Measurements from ENCODE around the gene SLC26A9. TPM values are rescaled to one million over a fixed set of nuclear protein-coding genes. Genes with fewer than 3 reads are reported as not detected.

The SLC26A9 gene
- total and polyA plus RNA-seq, 2 experiments from 2014 or later = not detected

DNA sequence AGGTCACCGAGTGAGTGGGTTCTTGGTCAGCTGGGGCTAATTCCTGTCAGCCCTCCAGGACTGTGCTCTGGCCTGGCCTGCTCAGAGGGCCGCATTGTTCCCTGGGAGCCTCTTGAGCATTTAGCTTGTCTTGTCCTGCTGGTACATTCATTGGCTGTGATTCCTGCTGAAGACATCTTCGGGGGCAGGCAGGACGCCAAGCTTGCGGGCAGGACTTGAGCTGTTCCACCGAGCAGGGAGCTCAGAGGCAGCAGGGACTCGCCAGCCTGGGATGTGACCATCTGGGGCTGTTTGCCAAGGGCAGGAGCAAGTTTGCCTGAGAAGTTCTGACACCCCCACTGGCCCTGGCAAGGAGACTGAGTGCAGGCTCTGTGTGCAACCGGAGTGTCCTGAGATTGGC lies 7.0 kb upstream of the SLC26A9 start:
- Histone ChIP-seq H4K20me1 (replicated peaks; ENCODE audit: insufficient read depth) (no peaks in the 10 kb centered on the region), H3K4me1 (ENCODE audit: insufficient read depth) (peaks cover 3% of the 10 kb centered on the region; the same call in 1 of the 2 replicates), H3K4me2 (no peak overlapping the region), H3K27me3 (ENCODE audit: insufficient read depth) (no peaks in the 10 kb centered on the region), H2AFZ (no peak overlapping the region), H3F3A (replicated peaks; ENCODE audit: low read depth) (no peaks in the 10 kb centered on the region), H3K4me3 (no peak overlapping the region), H3K36me3 (ENCODE audit: insufficient read depth) (no peaks in the 10 kb centered on the region), H3K79me2 (replicated peaks; ENCODE audit: insufficient read depth) (no peaks in the 10 kb centered on the region), H3K27ac (ENCODE audit: low read depth) (no peak overlapping the region), H3K9me2 (ENCODE audit: insufficient read depth) (no peaks in the 10 kb centered on the region)
- peaks cover 19% of the 10 kb centered on the region; the same call in 2 of the 3 replicates for H3K4me1 Mint-ChIP-seq
- no peaks in the 10 kb centered on the region; the same call in 2 of the 3 replicates for H3K9me3 Mint-ChIP-seq
- DNase-seq (ENCODE audit: low spot score) (no peak), ATAC-seq (no peak)
- no peaks in the 10 kb centered on the region for H3K36me3 Mint-ChIP-seq (ENCODE audit: low read depth)
- H3K27ac Mint-ChIP-seq = no peak overlapping the region
- no peak overlapping the region for H3K4me3 Mint-ChIP-seq
- TF ChIP-seq CREB1 (CRISPR knock-in tag; IDR thresholded peaks at IDR 0.05; ENCODE audit: low read depth) (no peak), NANOG (IDR thresholded peaks at IDR 0.05; ENCODE audit: borderline replicate concordance) (no peak), STAT1 (IDR thresholded peaks at IDR 0.05; ENCODE audit: unreplicated experiment) (no peak), EZH2 (IDR thresholded peaks at IDR 0.05; ENCODE audit: low read depth, unreplicated experiment) (no peak), EZH2phosphoT487 (IDR thresholded peaks at IDR 0.05; ENCODE audit: unreplicated experiment) (no peak), ZNF331 (CRISPR knock-in tag; IDR thresholded peaks at IDR 0.05; ENCODE audit: low read depth) (no peak), ZNF114 (CRISPR knock-in tag; IDR thresholded peaks at IDR 0.05) (no peak), JUNB (IDR thresholded peaks at IDR 0.05; ENCODE audit: unreplicated experiment) (no peak), POLR2AphosphoS5 (IDR thresholded peaks at IDR 0.05; ENCODE audit: low read depth) (no peak)
- TF ChIP-seq, protein P1, sequence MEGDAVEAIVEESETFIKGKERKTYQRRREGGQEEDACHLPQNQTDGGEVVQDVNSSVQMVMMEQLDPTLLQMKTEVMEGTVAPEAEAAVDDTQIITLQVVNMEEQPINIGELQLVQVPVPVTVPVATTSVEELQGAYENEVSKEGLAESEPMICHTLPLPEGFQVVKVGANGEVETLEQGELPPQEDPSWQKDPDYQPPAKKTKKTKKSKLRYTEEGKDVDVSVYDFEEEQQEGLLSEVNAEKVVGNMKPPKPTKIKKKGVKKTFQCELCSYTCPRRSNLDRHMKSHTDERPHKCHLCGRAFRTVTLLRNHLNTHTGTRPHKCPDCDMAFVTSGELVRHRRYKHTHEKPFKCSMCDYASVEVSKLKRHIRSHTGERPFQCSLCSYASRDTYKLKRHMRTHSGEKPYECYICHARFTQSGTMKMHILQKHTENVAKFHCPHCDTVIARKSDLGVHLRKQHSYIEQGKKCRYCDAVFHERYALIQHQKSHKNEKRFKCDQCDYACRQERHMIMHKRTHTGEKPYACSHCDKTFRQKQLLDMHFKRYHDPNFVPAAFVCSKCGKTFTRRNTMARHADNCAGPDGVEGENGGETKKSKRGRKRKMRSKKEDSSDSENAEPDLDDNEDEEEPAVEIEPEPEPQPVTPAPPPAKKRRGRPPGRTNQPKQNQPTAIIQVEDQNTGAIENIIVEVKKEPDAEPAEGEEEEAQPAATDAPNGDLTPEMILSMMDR (conservative IDR thresholded peaks at IDR 0.05; ENCODE audit: low read depth in 2 of 2) = no peak
- TF ChIP-seq, protein P2, sequence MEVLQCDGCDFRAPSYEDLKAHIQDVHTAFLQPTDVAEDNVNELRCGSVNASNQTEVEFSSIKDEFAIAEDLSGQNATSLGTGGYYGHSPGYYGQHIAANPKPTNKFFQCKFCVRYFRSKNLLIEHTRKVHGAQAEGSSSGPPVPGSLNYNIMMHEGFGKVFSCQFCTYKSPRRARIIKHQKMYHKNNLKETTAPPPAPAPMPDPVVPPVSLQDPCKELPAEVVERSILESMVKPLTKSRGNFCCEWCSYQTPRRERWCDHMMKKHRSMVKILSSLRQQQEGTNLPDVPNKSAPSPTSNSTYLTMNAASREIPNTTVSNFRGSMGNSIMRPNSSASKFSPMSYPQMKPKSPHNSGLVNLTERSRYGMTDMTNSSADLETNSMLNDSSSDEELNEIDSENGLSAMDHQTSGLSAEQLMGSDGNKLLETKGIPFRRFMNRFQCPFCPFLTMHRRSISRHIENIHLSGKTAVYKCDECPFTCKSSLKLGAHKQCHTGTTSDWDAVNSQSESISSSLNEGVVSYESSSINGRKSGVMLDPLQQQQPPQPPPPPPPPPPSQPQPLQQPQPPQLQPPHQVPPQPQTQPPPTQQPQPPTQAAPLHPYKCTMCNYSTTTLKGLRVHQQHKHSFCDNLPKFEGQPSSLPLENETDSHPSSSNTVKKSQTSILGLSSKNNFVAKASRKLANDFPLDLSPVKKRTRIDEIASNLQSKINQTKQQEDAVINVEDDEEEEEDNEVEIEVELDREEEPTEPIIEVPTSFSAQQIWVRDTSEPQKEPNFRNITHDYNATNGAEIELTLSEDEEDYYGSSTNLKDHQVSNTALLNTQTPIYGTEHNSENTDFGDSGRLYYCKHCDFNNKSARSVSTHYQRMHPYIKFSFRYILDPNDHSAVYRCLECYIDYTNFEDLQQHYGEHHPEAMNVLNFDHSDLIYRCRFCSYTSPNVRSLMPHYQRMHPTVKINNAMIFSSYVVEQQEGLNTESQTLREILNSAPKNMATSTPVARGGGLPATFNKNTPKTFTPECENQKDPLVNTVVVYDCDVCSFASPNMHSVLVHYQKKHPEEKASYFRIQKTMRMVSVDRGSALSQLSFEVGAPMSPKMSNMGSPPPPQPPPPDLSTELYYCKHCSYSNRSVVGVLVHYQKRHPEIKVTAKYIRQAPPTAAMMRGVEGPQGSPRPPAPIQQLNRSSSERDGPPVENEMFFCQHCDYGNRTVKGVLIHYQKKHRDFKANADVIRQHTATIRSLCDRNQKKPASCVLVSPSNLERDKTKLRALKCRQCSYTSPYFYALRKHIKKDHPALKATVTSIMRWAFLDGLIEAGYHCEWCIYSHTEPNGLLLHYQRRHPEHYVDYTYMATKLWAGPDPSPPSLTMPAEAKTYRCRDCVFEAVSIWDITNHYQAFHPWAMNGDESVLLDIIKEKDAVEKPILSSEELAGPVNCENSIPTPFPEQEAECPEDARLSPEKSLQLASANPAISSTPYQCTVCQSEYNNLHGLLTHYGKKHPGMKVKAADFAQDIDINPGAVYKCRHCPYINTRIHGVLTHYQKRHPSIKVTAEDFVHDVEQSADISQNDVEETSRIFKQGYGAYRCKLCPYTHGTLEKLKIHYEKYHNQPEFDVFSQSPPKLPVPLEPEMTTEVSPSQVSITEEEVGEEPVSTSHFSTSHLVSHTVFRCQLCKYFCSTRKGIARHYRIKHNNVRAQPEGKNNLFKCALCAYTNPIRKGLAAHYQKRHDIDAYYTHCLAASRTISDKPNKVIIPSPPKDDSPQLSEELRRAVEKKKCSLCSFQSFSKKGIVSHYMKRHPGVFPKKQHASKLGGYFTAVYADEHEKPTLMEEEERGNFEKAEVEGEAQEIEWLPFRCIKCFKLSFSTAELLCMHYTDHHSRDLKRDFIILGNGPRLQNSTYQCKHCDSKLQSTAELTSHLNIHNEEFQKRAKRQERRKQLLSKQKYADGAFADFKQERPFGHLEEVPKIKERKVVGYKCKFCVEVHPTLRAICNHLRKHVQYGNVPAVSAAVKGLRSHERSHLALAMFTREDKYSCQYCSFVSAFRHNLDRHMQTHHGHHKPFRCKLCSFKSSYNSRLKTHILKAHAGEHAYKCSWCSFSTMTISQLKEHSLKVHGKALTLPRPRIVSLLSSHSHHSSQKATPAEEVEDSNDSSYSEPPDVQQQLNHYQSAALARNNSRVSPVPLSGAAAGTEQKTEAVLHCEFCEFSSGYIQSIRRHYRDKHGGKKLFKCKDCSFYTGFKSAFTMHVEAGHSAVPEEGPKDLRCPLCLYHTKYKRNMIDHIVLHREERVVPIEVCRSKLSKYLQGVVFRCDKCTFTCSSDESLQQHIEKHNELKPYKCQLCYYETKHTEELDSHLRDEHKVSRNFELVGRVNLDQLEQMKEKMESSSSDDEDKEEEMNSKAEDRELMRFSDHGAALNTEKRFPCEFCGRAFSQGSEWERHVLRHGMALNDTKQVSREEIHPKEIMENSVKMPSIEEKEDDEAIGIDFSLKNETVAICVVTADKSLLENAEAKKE (CRISPR knock-in tag; IDR thresholded peaks at IDR 0.05) = no peak
- TF ChIP-seq, protein P3, sequence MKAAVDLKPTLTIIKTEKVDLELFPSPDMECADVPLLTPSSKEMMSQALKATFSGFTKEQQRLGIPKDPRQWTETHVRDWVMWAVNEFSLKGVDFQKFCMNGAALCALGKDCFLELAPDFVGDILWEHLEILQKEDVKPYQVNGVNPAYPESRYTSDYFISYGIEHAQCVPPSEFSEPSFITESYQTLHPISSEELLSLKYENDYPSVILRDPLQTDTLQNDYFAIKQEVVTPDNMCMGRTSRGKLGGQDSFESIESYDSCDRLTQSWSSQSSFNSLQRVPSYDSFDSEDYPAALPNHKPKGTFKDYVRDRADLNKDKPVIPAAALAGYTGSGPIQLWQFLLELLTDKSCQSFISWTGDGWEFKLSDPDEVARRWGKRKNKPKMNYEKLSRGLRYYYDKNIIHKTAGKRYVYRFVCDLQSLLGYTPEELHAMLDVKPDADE (IDR thresholded peaks at IDR 0.05) = no peak
- TF ChIP-seq, protein P4, sequence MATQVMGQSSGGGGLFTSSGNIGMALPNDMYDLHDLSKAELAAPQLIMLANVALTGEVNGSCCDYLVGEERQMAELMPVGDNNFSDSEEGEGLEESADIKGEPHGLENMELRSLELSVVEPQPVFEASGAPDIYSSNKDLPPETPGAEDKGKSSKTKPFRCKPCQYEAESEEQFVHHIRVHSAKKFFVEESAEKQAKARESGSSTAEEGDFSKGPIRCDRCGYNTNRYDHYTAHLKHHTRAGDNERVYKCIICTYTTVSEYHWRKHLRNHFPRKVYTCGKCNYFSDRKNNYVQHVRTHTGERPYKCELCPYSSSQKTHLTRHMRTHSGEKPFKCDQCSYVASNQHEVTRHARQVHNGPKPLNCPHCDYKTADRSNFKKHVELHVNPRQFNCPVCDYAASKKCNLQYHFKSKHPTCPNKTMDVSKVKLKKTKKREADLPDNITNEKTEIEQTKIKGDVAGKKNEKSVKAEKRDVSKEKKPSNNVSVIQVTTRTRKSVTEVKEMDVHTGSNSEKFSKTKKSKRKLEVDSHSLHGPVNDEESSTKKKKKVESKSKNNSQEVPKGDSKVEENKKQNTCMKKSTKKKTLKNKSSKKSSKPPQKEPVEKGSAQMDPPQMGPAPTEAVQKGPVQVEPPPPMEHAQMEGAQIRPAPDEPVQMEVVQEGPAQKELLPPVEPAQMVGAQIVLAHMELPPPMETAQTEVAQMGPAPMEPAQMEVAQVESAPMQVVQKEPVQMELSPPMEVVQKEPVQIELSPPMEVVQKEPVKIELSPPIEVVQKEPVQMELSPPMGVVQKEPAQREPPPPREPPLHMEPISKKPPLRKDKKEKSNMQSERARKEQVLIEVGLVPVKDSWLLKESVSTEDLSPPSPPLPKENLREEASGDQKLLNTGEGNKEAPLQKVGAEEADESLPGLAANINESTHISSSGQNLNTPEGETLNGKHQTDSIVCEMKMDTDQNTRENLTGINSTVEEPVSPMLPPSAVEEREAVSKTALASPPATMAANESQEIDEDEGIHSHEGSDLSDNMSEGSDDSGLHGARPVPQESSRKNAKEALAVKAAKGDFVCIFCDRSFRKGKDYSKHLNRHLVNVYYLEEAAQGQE (IDR thresholded peaks at IDR 0.05; ENCODE audit: unreplicated experiment) = no peak
- H3K27me3 Mint-ChIP-seq (ENCODE audit: insufficient read depth, low read depth, poor library complexity) = peaks cover 2% of the 10 kb centered on the region

Data from GM23338 (cell line).